Gastrocnemius medialis (tissue), 4 donors: Measurements from ENCODE around the gene ANGPTL8.

Experiments used
- CTCF ChIP-seq, 5 experiments: fragments of 450-650 bp in 3 of 5; fragments of 200-600 bp in 2 of 5; sonication (generic) in 2 of 5; IDR thresholded peaks in 4 of 5; conservative IDR thresholded peaks in 1 of 5; 1 replicate in 4 of 5; 2 replicates in 1 of 5; pipeline ENCODE4 v1.5.1; 2016 to 2019; ENCODE audit warnings: antibody characterized with exemption in 5 of 5, mild to moderate bottlenecking in 3 of 5, moderate library complexity in 3 of 5
- POLR2A ChIP-seq, 2 donors: fragments of 450-650 bp; IDR thresholded peaks; one replicate each; pipeline ENCODE4 v1.6.1; 2017; ENCODE audit warnings: antibody characterized with exemption in 2 of 2, mild to moderate bottlenecking in 2 of 2, moderate library complexity in 2 of 2

- TF ChIP-seq POLR2A (IDR thresholded peaks at IDR 0.05) = no peak
- no peak for TF ChIP-seq CTCF (IDR thresholded peaks at IDR 0.05 in 4 of 5, conservative IDR thresholded peaks at IDR 0.05 in 1 of 5)
These were observed 15.2 kb downstream of the ANGPTL8 start for GRCh38 chr19:11254666-11255065.
